GM21723 (cell line): Measurements from ENCODE around the gene PMEPA1.

Experiments
- ATAC-seq: cut with Tn5 transposase; IDR thresholded peaks from one replicate; pipeline ENCODE4 v1.9.1; 2021; ENCODE audit warnings: mild to moderate bottlenecking, moderate library complexity; ENCODE audit not compliant: unreplicated experiment

Gene PMEPA1

DNA sequence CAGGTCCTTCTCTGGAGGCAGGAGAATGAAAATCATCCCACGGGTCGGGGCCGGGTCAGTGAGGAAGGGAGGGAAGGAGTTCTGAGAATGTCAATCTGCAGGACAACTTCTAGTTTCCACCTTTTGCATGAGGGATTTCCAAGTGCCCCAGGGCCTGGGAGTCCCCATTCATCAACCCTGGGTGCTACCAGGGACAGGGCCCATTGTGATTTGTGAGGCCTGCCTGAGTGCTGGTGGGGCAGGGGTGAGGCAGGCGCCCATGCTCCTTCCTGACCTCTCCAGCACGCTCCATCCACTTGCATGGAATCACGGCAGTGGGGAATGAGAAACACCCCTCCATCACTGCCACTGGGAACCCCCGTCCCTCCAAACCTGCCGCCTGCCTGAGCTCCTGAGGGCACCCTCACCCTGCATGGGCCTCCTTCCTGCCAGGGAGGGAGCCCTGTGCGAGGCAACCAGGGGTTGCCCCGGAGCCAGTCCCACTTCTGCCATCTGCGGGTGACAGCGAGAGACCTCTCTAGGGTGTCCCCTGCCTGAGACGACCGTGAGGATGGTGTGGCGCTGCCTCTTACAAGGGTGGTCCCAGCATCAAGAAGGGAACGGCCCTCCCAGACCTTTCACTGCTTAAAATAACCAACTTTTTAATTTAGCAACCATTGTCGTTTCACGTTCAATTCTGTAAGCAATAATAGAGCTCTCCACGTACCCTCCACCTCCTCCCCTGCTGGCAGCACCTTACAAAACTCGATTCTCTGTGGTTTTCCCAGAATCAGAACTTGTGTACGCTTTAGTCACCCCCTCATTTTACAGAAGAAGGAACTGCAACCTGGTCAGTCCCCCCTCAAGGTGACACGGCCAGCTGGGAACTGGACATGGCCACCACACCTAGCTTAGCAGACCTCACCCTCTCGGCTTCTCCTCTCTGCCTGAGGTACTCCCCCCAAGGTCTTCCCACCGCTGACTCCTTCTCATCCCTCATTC, 28.6 kb downstream of the PMEPA1 start:
- no peak for ATAC-seq

GRCh38 chr20:57680131-57680716, 29.6 kb downstream of the PMEPA1 start:
- peak; percentile 54 for ATAC-seq

GRCh38 chr20:57679113-57679512, 30.7 kb downstream of the PMEPA1 start:
- no peak for ATAC-seq

GRCh38 chr20:57678340-57678739, 31.5 kb downstream of the PMEPA1 start:
- no peak for ATAC-seq

DNA sequence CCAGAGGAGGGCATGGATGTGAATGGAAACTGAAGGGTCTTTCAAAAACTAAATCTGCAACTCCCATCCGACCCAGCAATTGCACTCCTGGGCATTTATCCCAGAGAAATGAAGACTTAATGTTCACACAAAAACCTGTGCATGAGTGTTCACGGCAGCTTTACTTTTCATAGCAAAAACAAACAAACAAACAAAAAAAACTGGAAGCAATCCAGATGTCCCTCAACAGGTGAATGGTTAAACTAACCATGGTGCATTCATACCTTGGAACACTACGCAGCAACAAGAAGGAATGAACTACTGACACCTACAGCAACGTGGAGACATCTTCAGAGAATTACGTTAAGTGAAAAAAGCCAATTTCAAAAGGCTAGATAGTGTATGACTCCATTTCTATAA, 32.2 kb downstream of the PMEPA1 start:
- no peak for ATAC-seq

GRCh38 chr20:57676589-57677583, 32.9 kb downstream of the PMEPA1 start:
- no peak for ATAC-seq

- ATAC-seq, result no peak
These were observed 34.0 kb downstream of the PMEPA1 start for GRCh38 chr20:57675773-57676172.

DNA sequence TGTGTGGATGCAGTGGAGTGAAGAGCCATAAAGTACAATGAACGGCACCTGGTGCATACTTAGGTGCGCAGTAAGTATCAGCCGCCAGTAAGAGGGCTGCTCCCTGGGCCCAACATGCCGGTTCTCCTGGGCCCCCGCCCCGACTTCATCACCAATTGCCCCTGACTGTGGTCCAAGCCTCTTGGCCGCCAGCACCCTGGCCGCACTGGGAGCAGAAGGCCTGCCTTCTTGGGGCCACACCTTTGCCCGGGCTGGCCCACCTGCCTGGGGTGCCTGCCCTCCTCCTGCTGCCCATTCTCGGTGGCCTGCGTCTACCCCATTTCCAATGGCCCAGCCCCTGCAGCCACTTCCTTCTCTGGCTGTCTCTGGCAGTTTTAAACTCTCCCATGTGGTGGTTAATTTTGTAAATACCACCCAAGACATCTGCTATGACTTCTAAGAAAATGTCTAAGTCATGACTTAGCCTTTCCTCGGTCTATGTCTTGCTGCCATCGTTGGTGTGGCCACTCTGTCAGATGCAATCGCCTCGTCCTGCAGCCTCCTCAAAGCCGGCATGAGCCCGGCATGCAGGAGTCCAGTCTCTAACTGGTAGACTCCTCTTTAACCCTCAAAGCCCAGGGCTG, 36.8 kb downstream of the PMEPA1 start:
- ATAC-seq, result no peak

- ATAC-seq, result no peak
These were observed 37.7 kb downstream of the PMEPA1 start for GRCh38 chr20:57672164-57672563.

GRCh38 chr20:57671662-57672061, 38.2 kb downstream of the PMEPA1 start:
- ATAC-seq, result no peak

DNA sequence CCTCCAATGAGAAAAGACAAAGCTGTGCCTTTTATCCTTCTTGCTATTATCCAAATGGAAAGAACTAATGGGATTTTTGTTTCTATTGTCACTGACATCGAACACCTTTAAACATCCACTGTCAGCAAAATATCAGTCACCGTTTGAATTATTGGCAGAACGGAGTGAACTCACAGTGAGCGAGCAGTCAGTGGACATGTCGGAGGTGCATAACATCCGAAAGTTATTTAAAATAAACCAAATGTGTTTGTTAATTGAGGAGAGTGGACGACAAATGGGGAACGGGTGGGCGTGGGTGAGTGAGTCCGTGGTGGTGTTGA, 38.8 kb downstream of the PMEPA1 start:
- no peak for ATAC-seq

GRCh38 chr20:57670288-57671071, 39.3 kb downstream of the PMEPA1 start:
- no peak for ATAC-seq

GRCh38 chr20:57669632-57670031, 40.2 kb downstream of the PMEPA1 start:
- ATAC-seq, result no peak

- ATAC-seq, result no peak
These were observed 41.7 kb downstream of the PMEPA1 start for GRCh38 chr20:57667924-57668782.

DNA sequence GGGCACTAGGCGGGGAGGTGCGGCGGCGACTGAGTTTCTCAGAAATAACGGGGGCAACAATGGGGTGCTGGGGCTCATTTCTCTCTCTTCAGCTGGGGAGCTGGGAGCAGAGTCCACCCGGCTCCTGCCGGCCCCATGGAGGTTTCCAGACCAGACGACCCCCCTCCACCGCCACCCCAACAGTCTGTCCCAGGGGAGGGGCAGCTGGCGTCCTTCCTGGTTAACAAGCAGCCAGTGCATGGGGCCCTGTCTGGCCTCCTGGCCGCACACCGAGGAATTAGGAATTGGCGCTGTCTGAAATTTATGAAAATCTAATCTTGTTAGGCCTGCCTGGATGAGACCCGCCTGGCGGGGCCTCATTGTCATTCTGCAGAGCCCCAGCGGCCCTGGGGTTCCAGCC, 42.4 kb downstream of the PMEPA1 start:
- ATAC-seq, result no peak

- ATAC-seq, result no peak
These were observed 43.0 kb downstream of the PMEPA1 start for GRCh38 chr20:57666834-57667157.

DNA sequence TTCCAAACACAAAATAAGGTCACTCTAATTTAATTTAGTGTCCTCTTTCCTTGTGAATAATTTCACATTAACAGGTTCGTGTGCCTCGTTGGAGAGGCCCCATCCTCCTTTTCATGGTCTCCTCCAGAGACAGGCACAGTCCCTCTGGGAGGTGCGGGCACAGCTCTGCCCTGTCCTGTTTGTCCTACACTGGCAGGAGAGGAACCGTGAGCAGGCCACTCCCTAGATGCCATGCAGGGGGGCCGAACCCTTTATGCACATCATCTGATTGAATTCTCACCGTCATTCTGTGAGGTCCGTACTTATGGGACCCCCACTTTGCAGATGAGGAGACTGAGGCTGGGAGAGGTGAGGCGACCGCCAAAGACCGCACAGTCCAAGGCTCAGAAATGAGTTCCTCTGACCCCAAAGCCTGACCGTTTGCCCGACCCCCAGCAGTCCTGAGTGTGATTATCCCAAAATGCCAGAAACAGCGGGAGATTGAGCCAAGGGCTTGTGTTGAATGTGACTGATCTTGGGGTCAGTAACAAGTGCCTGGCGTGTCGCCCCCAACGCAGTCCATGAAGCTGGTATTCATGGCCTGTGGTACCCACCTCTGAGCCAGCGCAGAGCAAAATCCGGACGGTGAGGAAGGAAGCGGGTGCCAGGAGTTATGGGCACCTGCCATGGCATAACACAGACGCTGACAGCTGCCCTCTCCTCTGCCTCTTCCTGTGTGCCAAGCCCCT, 43.5 kb downstream of the PMEPA1 start:
- ATAC-seq, result no peak

DNA sequence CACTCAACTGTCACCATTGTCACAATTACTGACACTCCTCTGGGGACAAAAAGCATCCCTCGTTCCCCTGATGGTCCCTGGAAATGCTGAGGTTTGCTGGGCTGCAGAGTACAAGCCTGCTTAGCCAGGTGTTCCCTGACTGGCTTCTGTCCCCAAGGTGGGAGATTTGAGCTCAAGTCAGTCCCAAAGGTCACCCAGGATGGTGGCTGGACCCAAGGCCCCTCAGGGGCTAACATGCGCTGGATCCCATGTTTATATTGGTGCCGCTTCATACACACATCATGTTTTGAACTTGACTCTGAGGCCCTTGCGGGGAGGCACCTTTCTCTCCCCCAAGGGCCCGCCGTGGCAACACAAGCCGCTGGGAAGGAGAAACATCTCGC, 44.2 kb downstream of the PMEPA1 start:
- ATAC-seq, result no peak
